Natural killer cell (primary cell): Measurements from ENCODE around the gene BDH1. TPM values are rescaled to one million over a fixed set of nuclear protein-coding genes. Genes with fewer than 3 reads are reported as not detected.

ENCODE experiments used
- ATAC-seq, 3 donors: fragments of 150-1000 bp in 2 of 3; fragments of 200-7000 bp in 1 of 3; cut with Tn5 transposase; 1 replicate in 1 of 3; 2 replicates in 2 of 3; pipeline ENCODE4 v1.10.0; 2021; ENCODE audit warnings: mild to moderate bottlenecking in 2 of 3, moderate library complexity in 2 of 3
- DNase-seq, 2 donors: peaks; one replicate each; pipeline versions ENCODE4 v3.0.0 to v3.0.0-alpha.2; 2013 to 2021; ENCODE audit warnings: mixed read lengths in 1 of 2
- H3K27ac ChIP-seq: one replicate; pipeline ENCODE4 v1.5.1; 2013; ENCODE audit warnings: mild to moderate bottlenecking, low read length
- H3K27me3 ChIP-seq: one replicate; pipeline ENCODE4 v1.6.1; 2013; ENCODE audit warnings: low read length; ENCODE audit not compliant: control insufficient read depth, insufficient read depth
- H3K36me3 ChIP-seq: one replicate; pipeline ENCODE4 v1.6.1; 2013; ENCODE audit warnings: low read length; ENCODE audit not compliant: control insufficient read depth, insufficient read depth
- H3K4me1 ChIP-seq: one replicate; pipeline ENCODE4 v1.6.1; 2013; ENCODE audit warnings: low read length; ENCODE audit not compliant: control insufficient read depth, insufficient read depth
- H3K4me3 ChIP-seq: one replicate; pipeline ENCODE4 v1.5.1; 2013; ENCODE audit warnings: low read length
- H3K9me3 ChIP-seq: one replicate; pipeline ENCODE4 v1.6.1; 2013; ENCODE audit warnings: low read length; ENCODE audit not compliant: control insufficient read depth, insufficient read depth
- H3K27ac Mint-ChIP-seq, 2 donors: one replicate each; pipeline ENCODE4 v1.8.0; 2022; ENCODE audit warnings: mild to moderate bottlenecking in 2 of 2, mixed read lengths in 2 of 2, moderate library complexity in 1 of 2
- H3K27me3 Mint-ChIP-seq, 2 donors: one replicate each; pipeline ENCODE4 v1.8.0; 2022; ENCODE audit warnings: low read depth in 2 of 2, mixed read lengths in 2 of 2
- H3K36me3 Mint-ChIP-seq: one replicate; pipeline ENCODE4 v1.8.0; 2022; ENCODE audit warnings: mixed read lengths
- H3K4me1 Mint-ChIP-seq, 2 donors: one replicate each; pipeline ENCODE4 v1.8.0; 2022; ENCODE audit warnings: mixed read lengths in 2 of 2
- H3K4me3 Mint-ChIP-seq: one replicate; pipeline ENCODE4 v1.8.0; 2022; ENCODE audit warnings: mild to moderate bottlenecking, moderate library complexity, mixed read lengths
- H3K9me3 Mint-ChIP-seq, 2 donors: one replicate each; pipeline ENCODE4 v1.8.0; 2022; ENCODE audit warnings: mixed read lengths in 2 of 2
- CTCF ChIP-seq: fragments of 200-600 bp; IDR thresholded peaks from one replicate; pipeline ENCODE4 v1.8.0; 2022; ENCODE audit warnings: antibody characterized with exemption
- WGBS: methylation state at CpG from one replicate; pipeline ENCODE4 v1.1.7; 2013; ENCODE audit warnings: missing lambda C conversion rate; ENCODE audit not compliant: insufficient coverage; 5-methylcytosine and 5-hydroxymethylcytosine counted together
- intact Hi-C: fragments of 100-400 bp; cut with micrococcal nuclease; formaldehyde crosslinking; loops from one replicate; pipeline ENCODE4 v1.14.2; 2022
- total RNA-seq, 4 donors: library from RNA; stranded (reverse); fragments of 120-200 nt in 1 of 4; gene quantifications; one replicate each; pipeline versions ENCODE4 v1.2.3 to v1.2.4, GENCODE V29; 2013 to 2022

BDH1 gene
- total RNA-seq, 3 donors from 2014 or later (not counting 1 experiment from before 2014, with no cell fraction given): 14.0 to 24.5 (median 17.4) TPM

GRCh38 chr3:197487911-197488391 is 67.8 kb downstream of the BDH1 start:
- WGBS: 53% methylated on average over 8 of the region's 8 CpGs
- H3K27me3 Mint-ChIP-seq: peaks cover 0 to 7% of the 10 kb centered on the region in 2 donors
- H3K36me3 Mint-ChIP-seq: no peaks in the 10 kb centered on the region
- no peaks in the 10 kb centered on the region for H3K9me3 Mint-ChIP-seq
- H3K4me3 Mint-ChIP-seq: no peak overlapping the region
- no peak overlapping the region for H3K27ac Mint-ChIP-seq
- H3K27me3 ChIP-seq: no peaks in the 10 kb centered on the region
- H3K36me3 ChIP-seq: no peaks in the 10 kb centered on the region
- no peak overlapping the region for H3K27ac ChIP-seq
- no peaks in the 10 kb centered on the region for H3K4me1 ChIP-seq
- ATAC-seq (no peak), DNase-seq (no peak)
- no peaks in the 10 kb centered on the region for H3K4me1 Mint-ChIP-seq
- intact Hi-C loops: no loop called here
- no peak overlapping the region for H3K4me3 ChIP-seq
- TF ChIP-seq CTCF: no peak
- H3K9me3 ChIP-seq: no peaks in the 10 kb centered on the region

GRCh38 chr3:197486861-197487260 is 68.9 kb downstream of the BDH1 start:
- Mint-ChIP-seq H3K27me3 (peaks cover 0 to 7% of the 10 kb centered on the region in 2 donors), H3K4me1 (no peaks in the 10 kb centered on the region), H3K9me3 (no peaks in the 10 kb centered on the region), H3K4me3 (no peak overlapping the region), H3K27ac (no peak overlapping the region), H3K36me3 (no peaks in the 10 kb centered on the region)
- intact Hi-C loops: no loop called here
- no peak overlapping the region for H3K27ac ChIP-seq
- no peak for DNase-seq
- H3K27me3 ChIP-seq: no peaks in the 10 kb centered on the region
- H3K9me3 ChIP-seq: no peaks in the 10 kb centered on the region
- H3K36me3 ChIP-seq: no peaks in the 10 kb centered on the region
- no peak for TF ChIP-seq CTCF
- no peak overlapping the region for H3K4me3 ChIP-seq
- no peaks in the 10 kb centered on the region for H3K4me1 ChIP-seq
- no peak for ATAC-seq
- WGBS: 91% methylated on average over 1 of the region's 1 CpG

DNA sequence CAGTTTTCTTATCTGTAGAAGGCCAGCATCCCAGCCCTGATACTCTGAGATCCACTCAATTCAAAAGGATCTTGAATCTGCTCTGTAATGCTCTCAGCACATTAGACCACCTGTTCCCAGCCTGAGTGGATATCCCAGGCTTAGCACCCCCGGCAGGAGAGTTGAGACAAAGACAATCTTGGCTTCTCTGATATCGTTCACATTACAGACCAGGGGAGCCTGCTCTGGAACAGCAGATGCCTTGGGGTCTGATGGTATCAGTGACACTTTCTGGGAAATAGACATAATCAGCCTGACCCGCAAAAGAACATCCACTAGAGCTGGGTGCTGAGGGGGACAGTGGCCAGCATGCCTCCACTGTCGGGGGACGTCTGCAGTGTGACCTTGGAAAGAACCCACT is 70.6 kb downstream of the BDH1 start:
- no peak overlapping the region for H3K4me3 ChIP-seq
- no peaks in the 10 kb centered on the region for H3K4me1 ChIP-seq
- DNase-seq (no peak), ATAC-seq (no peak)
- TF ChIP-seq CTCF: no peak
- H3K9me3 ChIP-seq: no peaks in the 10 kb centered on the region
- Mint-ChIP-seq H3K9me3 (no peaks in the 10 kb centered on the region), H3K27ac (no peak overlapping the region), H3K27me3 (peaks cover 6 to 7% of the 10 kb centered on the region in 2 donors), H3K4me3 (no peak overlapping the region), H3K36me3 (no peaks in the 10 kb centered on the region), H3K4me1 (no peaks in the 10 kb centered on the region)
- H3K27ac ChIP-seq: no peak overlapping the region
- 94% methylated on average over 5 of the region's 5 CpGs for WGBS
- intact Hi-C loops: no loop called here
- H3K36me3 ChIP-seq: no peaks in the 10 kb centered on the region
- no peaks in the 10 kb centered on the region for H3K27me3 ChIP-seq

- Mint-ChIP-seq H3K4me1 (no peaks in the 10 kb centered on the region), H3K36me3 (no peaks in the 10 kb centered on the region), H3K27ac (no peak overlapping the region), H3K9me3 (no peaks in the 10 kb centered on the region), H3K4me3 (no peak overlapping the region), H3K27me3 (peaks cover 12 to 14% of the 10 kb centered on the region in 2 donors)
- WGBS: 80% methylated on average over 12 of the region's 12 CpGs
- intact Hi-C loops: no loop called here
- H3K4me3 ChIP-seq: no peak overlapping the region
- H3K27me3 ChIP-seq: no peaks in the 10 kb centered on the region
- no peak for TF ChIP-seq CTCF
- H3K36me3 ChIP-seq: no peaks in the 10 kb centered on the region
- ATAC-seq (no peak), DNase-seq (no peak)
- no peaks in the 10 kb centered on the region for H3K9me3 ChIP-seq
- no peak overlapping the region for H3K27ac ChIP-seq
- H3K4me1 ChIP-seq: no peaks in the 10 kb centered on the region
Observed at GRCh38 chr3:197484204-197484901, 71.4 kb downstream of the BDH1 start.
